Hepatocyte (in vitro differentiated cells): ENCODE results near the gene PCID2. TPM values are rescaled to one million over a fixed set of nuclear protein-coding genes. Genes with fewer than 3 reads are reported as not detected.

Source experiments
- DNase-seq: peaks from one replicate; pipeline ENCODE4 v3.0.0-alpha.2; 2016; ENCODE audit warnings: low spot score
- H2AFZ ChIP-seq: fragments of 200-600 bp; sonication (generic); 2 replicates; pipeline ENCODE4 v1.6.0; 2016; ENCODE audit warnings: antibody characterized with exemption, mild to moderate bottlenecking
- H3K27ac ChIP-seq: fragments of 200-600 bp; sonication (generic); 2 replicates; pipeline ENCODE4 v1.5.1; 2016; ENCODE audit warnings: mild to moderate bottlenecking
- H3K27me3 ChIP-seq: fragments of 200-600 bp; sonication (generic); 2 replicates; pipeline ENCODE4 v1.6.1; 2016
- H3K36me3 ChIP-seq: fragments of 200-600 bp; sonication (generic); replicated peaks from 2 replicates; pipeline ENCODE4 v1.5.1; 2016; ENCODE audit warnings: low read depth; ENCODE audit not compliant: insufficient read depth
- H3K4me1 ChIP-seq: fragments of 200-600 bp; sonication (generic); 2 replicates; pipeline ENCODE4 v1.5.1; 2016; ENCODE audit warnings: mild to moderate bottlenecking, moderate library complexity; ENCODE audit not compliant: insufficient read depth
- H3K4me2 ChIP-seq: fragments of 200-600 bp; sonication (generic); 2 replicates; pipeline ENCODE4 v1.6.0; 2016
- H3K4me3 ChIP-seq: fragments of 200-600 bp; sonication (generic); 2 replicates; pipeline ENCODE4 v1.5.1; 2016; ENCODE audit warnings: mild to moderate bottlenecking
- H3K79me2 ChIP-seq: fragments of 200-600 bp; sonication (generic); 2 replicates; pipeline ENCODE4 v1.6.0; 2017; ENCODE audit warnings: mild to moderate bottlenecking
- H3K9me2 ChIP-seq: fragments of 200-600 bp; sonication (generic); replicated peaks from 2 replicates; pipeline ENCODE4 v1.6.0; 2017; ENCODE audit warnings: mild to moderate bottlenecking; ENCODE audit not compliant: insufficient read depth
- H3K9me3 ChIP-seq: fragments of 200-600 bp; sonication (generic); 2 replicates; pipeline ENCODE4 v1.5.1; 2016; ENCODE audit warnings: low read depth, mild to moderate bottlenecking
- H4K20me1 ChIP-seq: fragments of 200-600 bp; sonication (generic); 2 replicates; pipeline ENCODE4 v1.6.0; 2016; ENCODE audit warnings: mild to moderate bottlenecking; ENCODE audit not compliant: insufficient read depth, poor library complexity, severe bottlenecking
- CTCF ChIP-seq: fragments of 200-600 bp; sonication (generic); IDR thresholded peaks from 2 replicates; pipeline ENCODE4 v1.5.1; 2016; ENCODE audit warnings: antibody characterized with exemption, mild to moderate bottlenecking; ENCODE audit not compliant: poor library complexity
- EZH2 ChIP-seq: fragments of 200-600 bp; sonication (generic); IDR thresholded peaks from 2 replicates; pipeline ENCODE4 v1.6.1; 2016; ENCODE audit warnings: antibody characterized with exemption, mild to moderate bottlenecking, borderline replicate concordance
- EZH2phosphoT487 ChIP-seq: fragments of 200-600 bp; sonication (generic); IDR thresholded peaks from one replicate; pipeline ENCODE4 v1.6.1; 2018; ENCODE audit warnings: antibody characterized with exemption, mild to moderate bottlenecking, low read depth, moderate library complexity; ENCODE audit not compliant: unreplicated experiment, severe bottlenecking
- WGBS: methylation state at CpG from one replicate; pipeline ENCODE4 v1.1.6; 2016; ENCODE audit warnings: low lambda C conversion rate; ENCODE audit errors: missing lambda C conversion rate; 5-methylcytosine and 5-hydroxymethylcytosine counted together
- polyA plus RNA-seq: library from polyadenylated mRNA; unstranded; fragments of >200 nt; fragmentation: Nextera tagmentation; extraction: Ambion mirVana; gene quantifications from 2 replicates; pipeline ENCODE4 v1.2.1, GENCODE V29; 2016
- total RNA-seq: library from RNA; depleted of rRNA; stranded (reverse); fragments of >200 nt; gene quantifications from 2 replicates; pipeline ENCODE4 v1.2.3, GENCODE V29; 2014

Gene PCID2
- total and polyA plus RNA-seq, 2 experiments from 2014 or later = 47.5 to 55.4 TPM

DNA sequence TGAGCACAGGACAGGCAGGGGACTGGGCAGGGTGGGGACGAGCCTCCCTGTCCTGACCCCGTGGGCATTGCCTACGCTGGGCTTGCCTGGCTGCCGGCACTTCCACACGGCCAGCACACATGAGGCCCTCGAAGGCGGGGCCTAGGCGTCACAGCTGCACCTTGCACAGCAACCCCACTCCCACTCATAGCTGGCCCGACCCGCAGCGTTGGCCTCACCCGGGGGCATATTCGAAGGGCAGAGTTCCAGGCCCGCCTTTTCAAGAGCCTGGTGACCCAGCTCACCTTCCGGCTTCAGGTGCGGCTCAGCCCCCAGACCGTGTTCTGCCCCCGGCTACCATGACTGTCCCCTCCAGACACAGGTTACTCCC is 66.9 kb downstream of the PCID2 start:
- Histone ChIP-seq H2AFZ (no peak overlapping the region), H3K4me3 (no peak overlapping the region), H3K4me1 (no peaks in the 10 kb centered on the region), H3K27me3 (no peaks in the 10 kb centered on the region), H3K79me2 (no peaks in the 10 kb centered on the region), H3K9me2 (no peaks in the 10 kb centered on the region), H4K20me1 (no peaks in the 10 kb centered on the region), H3K4me2 (no peak overlapping the region), H3K36me3 (no peaks in the 10 kb centered on the region), H3K9me3 (no peaks in the 10 kb centered on the region), H3K27ac (no peak overlapping the region)
- no peak for DNase-seq
- TF ChIP-seq EZH2phosphoT487 = no peak
- no peak for TF ChIP-seq CTCF
- no peak for TF ChIP-seq EZH2
- WGBS = 95% methylated on average over 18 of the region's 18 CpGs

DNA sequence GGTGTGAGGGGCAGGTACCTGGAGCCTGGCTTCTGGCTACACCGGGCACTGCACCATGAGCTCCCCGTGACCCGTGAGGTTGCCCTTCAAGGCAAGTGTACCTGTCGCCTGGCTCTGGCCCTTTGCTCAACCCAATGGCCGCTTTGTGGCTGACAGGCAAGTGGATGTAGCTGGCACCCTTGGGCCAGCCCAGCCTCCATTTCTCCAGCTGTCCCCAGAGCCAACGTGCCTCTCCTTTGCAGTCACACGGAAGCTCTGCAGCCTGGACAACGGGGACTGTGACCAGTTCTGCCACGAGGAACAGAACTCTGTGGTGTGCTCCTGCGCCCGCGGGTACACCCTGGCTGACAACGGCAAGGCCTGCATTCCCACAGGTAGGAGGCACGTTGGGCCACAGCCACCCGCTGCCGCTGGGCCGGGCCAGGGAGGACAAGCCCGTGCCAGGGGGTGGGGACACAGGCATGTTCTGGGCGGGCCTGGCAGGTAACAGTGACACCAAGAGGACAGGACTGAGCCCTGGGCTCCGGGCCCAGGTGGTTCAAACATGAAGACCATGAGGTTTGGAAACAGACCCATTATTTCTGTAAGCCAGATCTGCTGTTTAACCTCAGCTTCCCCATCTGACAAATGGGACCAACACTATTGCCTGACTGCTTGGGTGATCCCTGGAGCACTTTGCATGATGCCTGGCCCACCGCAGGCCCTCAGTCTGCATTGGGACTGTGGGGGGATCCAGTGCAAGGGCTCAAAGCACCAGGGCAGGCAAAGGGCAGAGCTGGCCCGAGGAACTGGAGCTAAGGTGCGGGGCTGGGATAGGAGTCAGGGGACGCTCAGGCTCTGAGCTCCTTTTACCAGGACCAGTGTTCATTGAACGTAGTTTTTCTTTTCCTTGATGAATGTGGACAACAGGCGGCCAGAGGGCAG is 67.5 kb downstream of the PCID2 start:
- H3K4me2 ChIP-seq = no peak overlapping the region
- no peak for TF ChIP-seq EZH2phosphoT487
- no peak for TF ChIP-seq EZH2
- no peak for TF ChIP-seq CTCF
- no peak for DNase-seq
- H2AFZ ChIP-seq = no peak overlapping the region
- H3K27me3 ChIP-seq = no peaks in the 10 kb centered on the region
- no peaks in the 10 kb centered on the region for H4K20me1 ChIP-seq
- H3K4me1 ChIP-seq = no peaks in the 10 kb centered on the region
- H3K27ac ChIP-seq = no peak overlapping the region
- 96% methylated on average over 26 of the region's 26 CpGs for WGBS
- H3K36me3 ChIP-seq = no peaks in the 10 kb centered on the region
- no peak overlapping the region for H3K4me3 ChIP-seq
- no peaks in the 10 kb centered on the region for H3K9me3 ChIP-seq
- H3K9me2 ChIP-seq = no peaks in the 10 kb centered on the region
- no peaks in the 10 kb centered on the region for H3K79me2 ChIP-seq

- Histone ChIP-seq H3K79me2 (no peaks in the 10 kb centered on the region), H3K9me2 (no peaks in the 10 kb centered on the region), H3K4me2 (no peak overlapping the region), H3K27ac (no peak overlapping the region), H3K27me3 (no peaks in the 10 kb centered on the region), H2AFZ (no peak overlapping the region), H3K9me3 (no peaks in the 10 kb centered on the region), H3K4me1 (no peaks in the 10 kb centered on the region), H3K36me3 (no peaks in the 10 kb centered on the region), H4K20me1 (no peaks in the 10 kb centered on the region), H3K4me3 (no peak overlapping the region)
- DNase-seq = no peak
- WGBS = 81% methylated on average over 5 of the region's 5 CpGs
- TF ChIP-seq EZH2phosphoT487 (no peak), EZH2 (no peak), CTCF (no peak)
Measured at GRCh38 chr13:113139577-113139976, 68.9 kb downstream of the PCID2 start.
